Measurements from ENCODE around the gene CRHR1. TPM values are rescaled to one million over a fixed set of nuclear protein-coding genes. Genes with fewer than 3 reads are reported as not detected.

The CRHR1 gene
- total and polyA plus RNA-seq, 4 donors = 1.9 to 10.4 (median 5.6) TPM

GRCh38 chr17:45775148-45775547 lies 9.0 kb upstream of the CRHR1 start:
- Histone ChIP-seq H3K27me3 (ENCODE audit: control insufficient read depth, insufficient read depth, low read length) (peaks cover 2% of the 10 kb centered on the region), H3K4me1 (ENCODE audit: control insufficient read depth, insufficient read depth, low read length) (peaks cover 24% of the 10 kb centered on the region), H3K4me3 (ENCODE audit: low read depth, low read length) (no peak overlapping the region), H3K36me3 (ENCODE audit: control insufficient read depth, insufficient read depth, low read length) (no peaks in the 10 kb centered on the region), H3K27ac (ENCODE audit: low read depth, low read length) (no peak overlapping the region), H3K9me3 (ENCODE audit: control insufficient read depth, insufficient read depth, low read length) (no peaks in the 10 kb centered on the region)
- DNase-seq (ENCODE audit: low read depth in 4 of 6, low spot score in 6 of 6) = peak in 1 of 6 donors; percentile 47
- WGBS (ENCODE audit: insufficient coverage) = 32% methylated on average over 4 of the region's 5 CpGs

DNA sequence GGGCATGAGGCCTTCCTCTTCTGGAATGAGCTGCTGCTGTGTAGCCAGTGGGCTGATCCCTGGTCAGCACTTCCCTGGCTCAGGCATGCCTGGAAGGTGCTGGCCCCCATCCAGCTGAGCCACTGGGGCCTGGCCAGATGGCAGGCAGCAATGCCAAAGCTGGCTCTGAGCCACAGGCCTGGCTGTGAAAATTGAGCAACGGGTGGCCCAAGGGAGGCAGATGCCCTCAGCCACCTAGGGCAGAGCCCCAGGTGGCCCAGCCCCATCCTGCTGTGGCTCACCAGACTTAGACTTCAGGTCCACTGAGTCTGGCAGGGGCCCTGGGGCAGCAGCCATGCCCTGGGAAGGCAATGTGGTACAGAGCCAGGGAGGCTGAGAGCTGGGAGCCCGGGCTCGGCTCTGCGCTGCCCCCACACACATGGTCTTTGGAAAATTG lies 8.5 kb upstream of the CRHR1 start:
- H3K27me3 ChIP-seq (ENCODE audit: control insufficient read depth, insufficient read depth, low read length) = peaks cover 2% of the 10 kb centered on the region
- H3K4me3 ChIP-seq (ENCODE audit: low read depth, low read length) = no peak overlapping the region
- WGBS (ENCODE audit: insufficient coverage) = 30% methylated on average over 4 of the region's 4 CpGs
- no peaks in the 10 kb centered on the region for H3K36me3 ChIP-seq (ENCODE audit: control insufficient read depth, insufficient read depth, low read length)
- no peak overlapping the region for H3K27ac ChIP-seq (ENCODE audit: low read depth, low read length)
- peaks cover 24% of the 10 kb centered on the region for H3K4me1 ChIP-seq (ENCODE audit: control insufficient read depth, insufficient read depth, low read length)
- DNase-seq (ENCODE audit: low read depth in 4 of 6, low spot score in 6 of 6) = peak in 2 of 6 donors; percentile 57 to 67
- no peaks in the 10 kb centered on the region for H3K9me3 ChIP-seq (ENCODE audit: control insufficient read depth, insufficient read depth, low read length)

- Histone ChIP-seq H3K27ac (ENCODE audit: low read depth, low read length) (no peak overlapping the region), H3K9me3 (ENCODE audit: control insufficient read depth, insufficient read depth, low read length) (no peaks in the 10 kb centered on the region), H3K4me3 (ENCODE audit: low read depth, low read length) (no peak overlapping the region), H3K36me3 (ENCODE audit: control insufficient read depth, insufficient read depth, low read length) (no peaks in the 10 kb centered on the region), H3K27me3 (ENCODE audit: control insufficient read depth, insufficient read depth, low read length) (peaks cover 2% of the 10 kb centered on the region), H3K4me1 (ENCODE audit: control insufficient read depth, insufficient read depth, low read length) (peaks cover 17% of the 10 kb centered on the region)
- 75% methylated on average over 3 of the region's 7 CpGs for WGBS (ENCODE audit: insufficient coverage)
- no peak for DNase-seq (ENCODE audit: low read depth in 4 of 6, low spot score in 6 of 6)
Measured at GRCh38 chr17:45776896-45777295, 7.2 kb upstream of the CRHR1 start.

GRCh38 chr17:45777388-45777787 lies 6.7 kb upstream of the CRHR1 start:
- DNase-seq (ENCODE audit: low read depth in 4 of 6, low spot score in 6 of 6) = no peak
- WGBS (ENCODE audit: insufficient coverage) = 95% methylated on average over 2 of the region's 3 CpGs
- H3K4me1 ChIP-seq (ENCODE audit: control insufficient read depth, insufficient read depth, low read length) = peaks cover 17% of the 10 kb centered on the region
- H3K27me3 ChIP-seq (ENCODE audit: control insufficient read depth, insufficient read depth, low read length) = peaks cover 3% of the 10 kb centered on the region
- no peak overlapping the region for H3K27ac ChIP-seq (ENCODE audit: low read depth, low read length)
- H3K4me3 ChIP-seq (ENCODE audit: low read depth, low read length) = no peak overlapping the region
- no peaks in the 10 kb centered on the region for H3K9me3 ChIP-seq (ENCODE audit: control insufficient read depth, insufficient read depth, low read length)
- H3K36me3 ChIP-seq (ENCODE audit: control insufficient read depth, insufficient read depth, low read length) = no peaks in the 10 kb centered on the region

DNA sequence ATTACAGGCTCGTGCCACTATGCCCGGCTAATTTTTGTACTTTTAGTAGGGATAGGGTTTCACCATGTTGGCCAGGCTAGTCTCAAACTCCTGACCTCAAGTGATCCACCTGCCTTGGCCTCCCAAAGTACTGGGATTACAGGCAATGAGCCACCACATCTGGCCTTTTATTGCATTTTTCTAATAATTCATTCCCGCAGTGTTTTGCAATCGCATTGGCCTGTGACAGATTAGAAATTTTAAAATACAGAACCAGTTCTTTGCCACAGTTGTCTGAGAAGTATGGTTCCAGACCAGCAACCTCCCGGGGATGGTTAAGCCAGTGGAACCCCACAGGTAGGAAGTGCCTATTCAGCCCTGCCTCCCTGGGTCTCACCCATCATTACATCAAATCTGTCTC lies 3.2 kb upstream of the CRHR1 start:
- no peak overlapping the region for H3K27ac ChIP-seq (ENCODE audit: low read depth, low read length)

DNA sequence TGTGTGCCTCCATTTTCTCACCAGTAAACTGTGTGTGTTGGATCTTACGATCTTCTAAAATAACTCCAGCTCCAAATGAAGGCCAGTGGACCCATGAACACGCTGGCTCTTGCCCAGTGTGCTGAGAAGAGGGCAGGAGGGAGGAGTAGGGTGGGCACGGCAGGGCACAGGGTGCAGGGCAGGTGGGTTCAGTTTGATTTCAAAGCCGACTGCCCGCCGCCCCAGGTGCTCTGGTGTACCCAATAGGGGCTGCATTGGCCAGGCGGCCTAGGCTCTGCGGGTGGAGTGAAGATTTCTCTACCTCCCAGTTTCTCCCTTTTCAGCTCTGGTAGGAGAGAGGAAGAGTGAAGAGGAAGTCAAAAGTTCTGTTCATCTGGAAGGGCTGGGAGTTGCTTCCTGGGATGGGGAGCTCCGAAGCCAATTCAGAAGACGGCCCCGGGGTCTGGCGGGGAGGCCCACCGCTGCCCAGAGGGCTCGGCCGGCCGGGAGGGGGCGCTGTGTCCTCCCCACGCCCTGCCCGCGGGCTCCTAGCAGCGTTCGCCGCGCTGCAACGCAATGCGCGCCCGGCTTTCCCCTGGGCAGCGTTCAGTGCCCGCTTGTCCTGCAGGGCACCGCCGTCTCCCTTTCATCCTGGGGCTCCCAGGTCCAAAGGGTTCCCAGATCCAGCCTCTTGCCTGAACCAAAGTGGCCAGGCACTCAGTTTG lies 1.1 kb upstream of the CRHR1 start:
- WGBS (ENCODE audit: insufficient coverage) = 8% methylated on average over 26 of the region's 32 CpGs
- peak in 2 of 6 donors; percentile 71 to 79 for DNase-seq (ENCODE audit: low read depth in 4 of 6, low spot score in 6 of 6)
- H3K27me3 ChIP-seq (ENCODE audit: control insufficient read depth, insufficient read depth, low read length) = peaks cover 37% of the 10 kb centered on the region

More for the DNA sequence above, 3.2 kb upstream of the CRHR1 start:
- Histone ChIP-seq H3K4me1 (ENCODE audit: control insufficient read depth, insufficient read depth, low read length) (peaks cover 22% of the 10 kb centered on the region), H3K36me3 (ENCODE audit: control insufficient read depth, insufficient read depth, low read length) (no peaks in the 10 kb centered on the region), H3K4me3 (ENCODE audit: low read depth, low read length) (no peak overlapping the region), H3K9me3 (ENCODE audit: control insufficient read depth, insufficient read depth, low read length) (no peaks in the 10 kb centered on the region), H3K27me3 (ENCODE audit: control insufficient read depth, insufficient read depth, low read length) (peaks cover 31% of the 10 kb centered on the region)
- 100% methylated on average over 2 of the region's 5 CpGs for WGBS (ENCODE audit: insufficient coverage)
- no peak for DNase-seq (ENCODE audit: low read depth in 4 of 6, low spot score in 6 of 6)

GRCh38 chr17:45783593-45784292 lies 377 bp upstream of the CRHR1 start:
- Histone ChIP-seq H3K27ac (ENCODE audit: low read depth, low read length) (no peak overlapping the region), H3K4me3 (ENCODE audit: low read depth, low read length) (peak overlapping the region; percentile 46), H3K9me3 (ENCODE audit: control insufficient read depth, insufficient read depth, low read length) (no peaks in the 10 kb centered on the region), H3K27me3 (ENCODE audit: control insufficient read depth, insufficient read depth, low read length) (peaks cover 39% of the 10 kb centered on the region), H3K4me1 (ENCODE audit: control insufficient read depth, insufficient read depth, low read length) (peaks cover 22% of the 10 kb centered on the region), H3K36me3 (ENCODE audit: control insufficient read depth, insufficient read depth, low read length) (no peaks in the 10 kb centered on the region)
- DNase-seq (ENCODE audit: low read depth in 4 of 6, low spot score in 6 of 6) = peak in 2 of 6 donors; percentile 89 to 91
- under 1% methylated on average over 52 of the region's 64 CpGs for WGBS (ENCODE audit: insufficient coverage)

More for the DNA sequence above, 1.1 kb upstream of the CRHR1 start:
- peaks cover 22% of the 10 kb centered on the region for H3K4me1 ChIP-seq (ENCODE audit: control insufficient read depth, insufficient read depth, low read length)
- no peaks in the 10 kb centered on the region for H3K9me3 ChIP-seq (ENCODE audit: control insufficient read depth, insufficient read depth, low read length)
- no peaks in the 10 kb centered on the region for H3K36me3 ChIP-seq (ENCODE audit: control insufficient read depth, insufficient read depth, low read length)
- H3K4me3 ChIP-seq (ENCODE audit: low read depth, low read length) = peak overlapping the region; percentile 46
- H3K27ac ChIP-seq (ENCODE audit: low read depth, low read length) = no peak overlapping the region

GRCh38 chr17:45784741-45785479 lies 790 bp downstream of the CRHR1 start:
- peaks cover 22% of the 10 kb centered on the region for H3K4me1 ChIP-seq (ENCODE audit: control insufficient read depth, insufficient read depth, low read length)
- peaks cover 41% of the 10 kb centered on the region for H3K27me3 ChIP-seq (ENCODE audit: control insufficient read depth, insufficient read depth, low read length)
- H3K27ac ChIP-seq (ENCODE audit: low read depth, low read length) = no peak overlapping the region
- WGBS (ENCODE audit: insufficient coverage) = under 1% methylated on average over 82 of the region's 82 CpGs
- H3K9me3 ChIP-seq (ENCODE audit: control insufficient read depth, insufficient read depth, low read length) = no peaks in the 10 kb centered on the region
- H3K4me3 ChIP-seq (ENCODE audit: low read depth, low read length) = peak overlapping the region; percentile 44
- no peaks in the 10 kb centered on the region for H3K36me3 ChIP-seq (ENCODE audit: control insufficient read depth, insufficient read depth, low read length)
- peak in 2 of 6 donors; percentile 61 to 68 for DNase-seq (ENCODE audit: low read depth in 4 of 6, low spot score in 6 of 6)

GRCh38 chr17:45785480-45786193 lies 1.5 kb downstream of the CRHR1 start:
- H3K4me3 ChIP-seq (ENCODE audit: low read depth, low read length) = no peak overlapping the region
- peaks cover 41% of the 10 kb centered on the region for H3K27me3 ChIP-seq (ENCODE audit: control insufficient read depth, insufficient read depth, low read length)
- no peaks in the 10 kb centered on the region for H3K9me3 ChIP-seq (ENCODE audit: control insufficient read depth, insufficient read depth, low read length)
- H3K36me3 ChIP-seq (ENCODE audit: control insufficient read depth, insufficient read depth, low read length) = no peaks in the 10 kb centered on the region
- H3K27ac ChIP-seq (ENCODE audit: low read depth, low read length) = no peak overlapping the region
- 19% methylated on average over 15 of the region's 28 CpGs for WGBS (ENCODE audit: insufficient coverage)
- peak in 1 of 6 donors; percentile 24 for DNase-seq (ENCODE audit: low read depth in 4 of 6, low spot score in 6 of 6)
- H3K4me1 ChIP-seq (ENCODE audit: control insufficient read depth, insufficient read depth, low read length) = peaks cover 25% of the 10 kb centered on the region
